ENCODE results near the gene KCNQ1. TPM values are rescaled to one million over a fixed set of nuclear protein-coding genes. Genes with fewer than 3 reads are reported as not detected.

Gene KCNQ1
- polyA plus RNA-seq, 1 of the 3 experiments (the other 2 are of a cell fraction): 0.05 TPM

DNA sequence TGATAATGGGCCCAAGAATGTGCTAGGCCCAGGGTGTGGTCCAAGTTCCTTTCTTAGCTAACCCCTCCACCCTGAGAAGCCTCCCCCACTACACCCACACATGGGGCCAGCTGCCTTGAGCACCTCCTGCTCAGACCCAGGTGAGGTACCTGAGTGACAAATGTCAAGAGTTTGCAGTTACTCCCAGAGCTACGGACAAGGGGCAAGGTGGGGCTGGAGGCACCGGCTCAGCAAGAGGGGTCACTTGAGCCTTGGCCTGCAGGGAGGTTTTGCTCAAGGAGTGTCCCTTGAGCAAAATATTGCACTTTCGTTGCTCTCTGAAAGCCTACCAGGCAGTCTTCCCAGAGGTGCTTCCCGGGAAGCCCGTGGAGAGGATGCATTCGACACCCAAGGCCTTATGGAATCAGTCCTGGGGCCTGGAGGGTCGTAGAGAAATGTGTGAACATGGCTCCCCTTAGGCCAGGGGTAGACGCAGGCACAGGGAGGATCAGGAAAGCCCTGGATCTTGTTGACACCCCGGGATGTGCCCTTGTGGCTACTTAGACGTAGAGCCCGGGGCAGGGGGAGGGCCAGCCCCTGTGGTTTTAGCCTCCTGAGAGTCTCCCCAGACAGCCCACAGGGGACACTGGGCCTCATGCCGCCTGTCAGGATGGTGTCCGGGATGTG, 114.2 kb downstream of the KCNQ1 start:
- Histone ChIP-seq H3K9me2 (no peaks in the 10 kb centered on the region), H3K36me3 (replicated peaks in 1 of 2; ENCODE audit: control insufficient read depth in 1 of 2, insufficient read depth in 2 of 2, low read length in 1 of 2) (no peaks in the 10 kb centered on the region), H2AFZ (ENCODE audit: low read depth) (no peak overlapping the region), H3F3A (replicated peaks; ENCODE audit: insufficient read depth) (no peaks in the 10 kb centered on the region), H3K9ac (no peak overlapping the region), H3K9me3 (no peaks in the 10 kb centered on the region), H3K4me1 (ENCODE audit: control insufficient read depth in 1 of 2, insufficient read depth in 2 of 2, low read depth in 1 of 2, low read length in 1 of 2) (no peaks in the 10 kb centered on the region), H3K27ac (ENCODE audit: low read depth in 2 of 2, low read length in 1 of 2) (no peak overlapping the region), H3K79me2 (ENCODE audit: insufficient read depth) (no peaks in the 10 kb centered on the region), H3K4me3 (ENCODE audit: low read depth in 2 of 2, low read length in 1 of 2) (no peak overlapping the region), H3K27me3 (ENCODE audit: insufficient read depth) (no peaks in the 10 kb centered on the region), H3K4me2 (no peak overlapping the region), H4K20me1 (ENCODE audit: insufficient read depth) (no peaks in the 10 kb centered on the region)
- no peak for DNase-seq
- ChIA-PET CTCF (interaction anchor here (1.0 to 2.2 kb wide), 2 partner anchors 26 to 329 kb away, joined by 3 to 6 read pairs; no protein-coding TSS in a partner anchor), POLR2A (no interaction called here)
- WGBS (ENCODE audit: low lambda C conversion rate): 63% methylated on average over 6 of the region's 13 CpGs
- no peak for TF ChIP-seq USF2 (IDR thresholded peaks at IDR 0.05; ENCODE audit: borderline replicate concordance, low read depth, low read length)
- TF ChIP-seq, protein P1, sequence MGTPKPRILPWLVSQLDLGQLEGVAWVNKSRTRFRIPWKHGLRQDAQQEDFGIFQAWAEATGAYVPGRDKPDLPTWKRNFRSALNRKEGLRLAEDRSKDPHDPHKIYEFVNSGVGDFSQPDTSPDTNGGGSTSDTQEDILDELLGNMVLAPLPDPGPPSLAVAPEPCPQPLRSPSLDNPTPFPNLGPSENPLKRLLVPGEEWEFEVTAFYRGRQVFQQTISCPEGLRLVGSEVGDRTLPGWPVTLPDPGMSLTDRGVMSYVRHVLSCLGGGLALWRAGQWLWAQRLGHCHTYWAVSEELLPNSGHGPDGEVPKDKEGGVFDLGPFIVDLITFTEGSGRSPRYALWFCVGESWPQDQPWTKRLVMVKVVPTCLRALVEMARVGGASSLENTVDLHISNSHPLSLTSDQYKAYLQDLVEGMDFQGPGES (IDR thresholded peaks at IDR 0.05; ENCODE audit: low read depth, low read length): no peak
- TF ChIP-seq YY1 (IDR thresholded peaks at IDR 0.05; ENCODE audit: low read depth): no peak
- TF ChIP-seq FOXM1 (IDR thresholded peaks at IDR 0.05; ENCODE audit: low read depth): no peak
- TF ChIP-seq, protein P2, sequence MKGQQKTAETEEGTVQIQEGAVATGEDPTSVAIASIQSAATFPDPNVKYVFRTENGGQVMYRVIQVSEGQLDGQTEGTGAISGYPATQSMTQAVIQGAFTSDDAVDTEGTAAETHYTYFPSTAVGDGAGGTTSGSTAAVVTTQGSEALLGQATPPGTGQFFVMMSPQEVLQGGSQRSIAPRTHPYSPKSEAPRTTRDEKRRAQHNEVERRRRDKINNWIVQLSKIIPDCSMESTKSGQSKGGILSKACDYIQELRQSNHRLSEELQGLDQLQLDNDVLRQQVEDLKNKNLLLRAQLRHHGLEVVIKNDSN (IDR thresholded peaks at IDR 0.05; ENCODE audit: borderline replicate concordance, low read depth): no peak
- no peak for TF ChIP-seq ELF1 (IDR thresholded peaks at IDR 0.05)
- TF ChIP-seq PBX3 (IDR thresholded peaks at IDR 0.05): no peak
- no peak for TF ChIP-seq NFIC (IDR thresholded peaks at IDR 0.05; ENCODE audit: borderline replicate concordance)
- TF ChIP-seq MXI1 (IDR thresholded peaks at IDR 0.05; ENCODE audit: low read depth, low read length): no peak
- TF ChIP-seq TEAD4 (IDR thresholded peaks at IDR 0.05; ENCODE audit: borderline replicate concordance, insufficient read depth): no peak
- no peak for TF ChIP-seq GATA2 (CRISPR knock-in tag; IDR thresholded peaks at IDR 0.05)
- no peak for TF ChIP-seq FOXJ3 (CRISPR knock-in tag; IDR thresholded peaks at IDR 0.05)
- no peak for TF ChIP-seq RFX5 (IDR thresholded peaks at IDR 0.05; ENCODE audit: low read length)
- TF ChIP-seq RCOR1 (IDR thresholded peaks at IDR 0.05; ENCODE audit: low read length): no peak

Data from SK-N-SH (cell line).